Type B pancreatic cell (in vitro differentiated cells): ENCODE results near the gene PCIF1. TPM values are rescaled to one million over a fixed set of nuclear protein-coding genes. Genes with fewer than 3 reads are reported as not detected.

Experiments
- DNase-seq: peaks from one replicate; pipeline ENCODE4 v3.0.0; 2021; ENCODE audit warnings: mixed read lengths; ENCODE audit not compliant: unreplicated experiment; ENCODE audit errors: extremely low spot score
- H3K27ac Mint-ChIP-seq: 2 replicates; pipeline ENCODE4 v1.8.0; 2021; ENCODE audit warnings: mild to moderate bottlenecking, mixed read lengths
- H3K27me3 Mint-ChIP-seq: 2 replicates; pipeline ENCODE4 v1.8.0; 2021; ENCODE audit warnings: mixed read lengths
- H3K36me3 Mint-ChIP-seq: 2 replicates; pipeline ENCODE4 v1.8.0; 2021; ENCODE audit warnings: mixed read lengths
- H3K4me1 Mint-ChIP-seq: one replicate; pipeline ENCODE4 v1.8.0; 2021; ENCODE audit warnings: mixed read lengths; ENCODE audit not compliant: unreplicated experiment
- H3K4me3 Mint-ChIP-seq: 2 replicates; pipeline ENCODE4 v1.8.0; 2021; ENCODE audit warnings: mild to moderate bottlenecking, mixed read lengths
- H3K9me3 Mint-ChIP-seq: 2 replicates; pipeline ENCODE4 v1.8.0; 2021; ENCODE audit warnings: mixed read lengths
- CTCF ChIP-seq: fragments of 200-600 bp; sonication (generic); conservative IDR thresholded peaks from 2 replicates; pipeline ENCODE4 v1.5.0; 2021; ENCODE audit warnings: antibody characterized with exemption, mild to moderate bottlenecking
- total RNA-seq: library from RNA; stranded (reverse); gene quantifications from 2 replicates; pipeline ENCODE4 v1.2.1, GENCODE V29; 2021; ENCODE audit warnings: low replicate concordance

PCIF1 gene
- total RNA-seq, 1 donor from 2014 or later: 37.6 TPM

- H3K27ac Mint-ChIP-seq: peak overlapping the region; percentile 100
- peaks cover 7% of the 10 kb centered on the region for H3K27me3 Mint-ChIP-seq
- H3K9me3 Mint-ChIP-seq: peaks cover 4% of the 10 kb centered on the region
- H3K4me3 Mint-ChIP-seq: peak overlapping the region; percentile 89
- TF ChIP-seq CTCF: no peak
- DNase-seq: no peak
- peaks cover 4% of the 10 kb centered on the region for H3K36me3 Mint-ChIP-seq
- peaks cover 13% of the 10 kb centered on the region for H3K4me1 Mint-ChIP-seq
These were observed 36.4 kb downstream of the PCIF1 start for GRCh38 chr20:45970646-45971424.

GRCh38 chr20:45971425-45971674 is 36.9 kb downstream of the PCIF1 start:
- no peak for TF ChIP-seq CTCF
- H3K9me3 Mint-ChIP-seq: peaks cover 4% of the 10 kb centered on the region
- peak overlapping the region; percentile 100 for H3K27ac Mint-ChIP-seq

GRCh38 chr20:45971675-45972499 is 37.4 kb downstream of the PCIF1 start, which contains the start of gene ZNF335:
TSS of gene ZNF335 (minus strand) at chr20:45972203. CDS start at chr20:45971410, 793 bp downstream.
- TF ChIP-seq CTCF: peak; percentile 24
- Mint-ChIP-seq H3K9me3 (peaks cover 4% of the 10 kb centered on the region), H3K27ac (peak within 1 kb of the TSS; percentile 100), H3K4me1 (peaks cover 13% of the 10 kb centered on the region), H3K27me3 (peaks cover 13% of the 10 kb centered on the region), H3K36me3 (peaks cover 4% of the 10 kb centered on the region), H3K4me3 (peak within 1 kb of the TSS; percentile 89)
- DNase-seq: peak; percentile 96

More at GRCh38 chr20:45971425-45971674, 36.9 kb downstream of the PCIF1 start:
- peaks cover 13% of the 10 kb centered on the region for H3K4me1 Mint-ChIP-seq
- DNase-seq: no peak
- peaks cover 12% of the 10 kb centered on the region for H3K27me3 Mint-ChIP-seq
- H3K36me3 Mint-ChIP-seq: peaks cover 4% of the 10 kb centered on the region
- peak overlapping the region; percentile 89 for H3K4me3 Mint-ChIP-seq

GRCh38 chr20:45972500-45973183 is 38.2 kb downstream of the PCIF1 start:
- Mint-ChIP-seq H3K9me3 (peaks cover 4% of the 10 kb centered on the region), H3K4me1 (peaks cover 13% of the 10 kb centered on the region), H3K4me3 (peak overlapping the region; percentile 89), H3K27ac (peak overlapping the region; percentile 100), H3K27me3 (peaks cover 16% of the 10 kb centered on the region), H3K36me3 (peaks cover 4% of the 10 kb centered on the region)
- TF ChIP-seq CTCF: no peak
- no peak for DNase-seq

- DNase-seq: no peak
- Mint-ChIP-seq H3K27ac (no peak overlapping the region), H3K36me3 (peaks cover 4% of the 10 kb centered on the region), H3K4me1 (peaks cover 10% of the 10 kb centered on the region), H3K4me3 (no peak overlapping the region), H3K27me3 (peaks cover 32% of the 10 kb centered on the region), H3K9me3 (peaks cover 4% of the 10 kb centered on the region)
- no peak for TF ChIP-seq CTCF
These were observed 40.5 kb downstream of the PCIF1 start for GRCh38 chr20:45974896-45975565.
